Measurements from ENCODE around the gene FHIT. TPM values are rescaled to one million over a fixed set of nuclear protein-coding genes. Genes with fewer than 3 reads are reported as not detected.

Gene FHIT
- polyA plus RNA-seq, 1 experiment = 0.11 TPM

DNA sequence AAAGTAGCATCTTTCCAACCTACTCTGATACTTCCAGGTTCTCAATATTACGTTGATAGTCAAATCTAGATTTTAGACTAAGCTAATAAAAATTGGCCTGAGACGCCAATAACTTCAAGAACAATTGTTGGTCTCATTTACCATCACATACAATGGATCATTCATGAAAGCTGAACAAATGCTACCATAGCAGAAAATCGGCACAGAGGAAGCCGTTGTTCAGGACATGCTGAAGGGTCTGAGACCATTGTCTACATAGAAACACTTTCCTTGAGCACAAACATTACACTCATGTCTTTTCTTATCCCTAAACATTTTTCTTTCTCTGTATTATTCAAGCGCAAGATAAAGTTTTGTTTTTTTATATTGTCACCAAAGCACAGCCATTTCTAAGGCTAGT lies 37.2 kb upstream of the FHIT start:
- CTCF ChIA-PET = no interaction called here

DNA sequence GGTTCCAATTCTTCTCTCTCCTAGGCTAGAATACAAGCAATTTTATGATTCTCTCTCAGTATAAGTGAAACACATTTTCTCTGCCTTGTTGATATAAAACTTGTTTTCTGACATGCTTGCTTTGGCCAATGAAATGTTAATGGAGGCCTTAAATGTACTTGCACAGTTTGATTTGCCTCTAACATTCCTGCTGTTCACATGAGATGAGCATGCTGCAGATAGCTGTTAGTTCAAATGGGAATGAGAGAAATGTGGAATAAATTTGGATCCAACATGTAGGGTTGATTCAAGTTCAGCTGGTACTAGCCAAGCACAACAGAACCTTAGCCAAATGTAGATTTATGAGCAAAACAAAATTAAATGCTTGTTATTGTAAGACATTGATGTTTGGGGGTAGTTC lies 32.6 kb upstream of the FHIT start:
- no peaks in the 10 kb centered on the region for H3K27me3 ChIP-seq (ENCODE audit: control insufficient read depth, insufficient read depth, low read length)
- ChIA-PET POLR2A (no interaction called here), CTCF (no interaction called here)
- no peaks in the 10 kb centered on the region for H3K36me3 ChIP-seq (ENCODE audit: control insufficient read depth, insufficient read depth, low read length)
- TF ChIP-seq, protein P1, sequence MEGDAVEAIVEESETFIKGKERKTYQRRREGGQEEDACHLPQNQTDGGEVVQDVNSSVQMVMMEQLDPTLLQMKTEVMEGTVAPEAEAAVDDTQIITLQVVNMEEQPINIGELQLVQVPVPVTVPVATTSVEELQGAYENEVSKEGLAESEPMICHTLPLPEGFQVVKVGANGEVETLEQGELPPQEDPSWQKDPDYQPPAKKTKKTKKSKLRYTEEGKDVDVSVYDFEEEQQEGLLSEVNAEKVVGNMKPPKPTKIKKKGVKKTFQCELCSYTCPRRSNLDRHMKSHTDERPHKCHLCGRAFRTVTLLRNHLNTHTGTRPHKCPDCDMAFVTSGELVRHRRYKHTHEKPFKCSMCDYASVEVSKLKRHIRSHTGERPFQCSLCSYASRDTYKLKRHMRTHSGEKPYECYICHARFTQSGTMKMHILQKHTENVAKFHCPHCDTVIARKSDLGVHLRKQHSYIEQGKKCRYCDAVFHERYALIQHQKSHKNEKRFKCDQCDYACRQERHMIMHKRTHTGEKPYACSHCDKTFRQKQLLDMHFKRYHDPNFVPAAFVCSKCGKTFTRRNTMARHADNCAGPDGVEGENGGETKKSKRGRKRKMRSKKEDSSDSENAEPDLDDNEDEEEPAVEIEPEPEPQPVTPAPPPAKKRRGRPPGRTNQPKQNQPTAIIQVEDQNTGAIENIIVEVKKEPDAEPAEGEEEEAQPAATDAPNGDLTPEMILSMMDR (IDR thresholded peaks at IDR 0.05; ENCODE audit: insufficient read depth, low read depth, low read length) = no peak
- DNase-seq (ENCODE audit: low read depth) = no peak
- no peak overlapping the region for H3K4me3 ChIP-seq (ENCODE audit: low read depth, low read length)

More for the DNA sequence above, 37.2 kb upstream of the FHIT start:
- Histone ChIP-seq H3K4me3 (ENCODE audit: low read depth, low read length) (no peak overlapping the region), H3K36me3 (ENCODE audit: control insufficient read depth, insufficient read depth, low read length) (no peaks in the 10 kb centered on the region), H3K27me3 (ENCODE audit: control insufficient read depth, insufficient read depth, low read length) (no peaks in the 10 kb centered on the region)
- TF ChIP-seq, protein P1 (IDR thresholded peaks at IDR 0.05; ENCODE audit: insufficient read depth, low read depth, low read length) = no peak
- no peak for DNase-seq (ENCODE audit: low read depth)
- POLR2A ChIA-PET = no interaction called here

GRCh38 chr3:61278713-61279112 lies 27.5 kb upstream of the FHIT start:
- TF ChIP-seq, protein P1 (IDR thresholded peaks at IDR 0.05; ENCODE audit: insufficient read depth, low read depth, low read length) = no peak
- CTCF ChIA-PET = no interaction called here
- Histone ChIP-seq H3K4me3 (ENCODE audit: low read depth, low read length) (no peak overlapping the region), H3K36me3 (ENCODE audit: control insufficient read depth, insufficient read depth, low read length) (no peaks in the 10 kb centered on the region), H3K27me3 (ENCODE audit: control insufficient read depth, insufficient read depth, low read length) (no peaks in the 10 kb centered on the region)
- DNase-seq (ENCODE audit: low read depth) = no peak
- POLR2A ChIA-PET = no interaction called here

DNA sequence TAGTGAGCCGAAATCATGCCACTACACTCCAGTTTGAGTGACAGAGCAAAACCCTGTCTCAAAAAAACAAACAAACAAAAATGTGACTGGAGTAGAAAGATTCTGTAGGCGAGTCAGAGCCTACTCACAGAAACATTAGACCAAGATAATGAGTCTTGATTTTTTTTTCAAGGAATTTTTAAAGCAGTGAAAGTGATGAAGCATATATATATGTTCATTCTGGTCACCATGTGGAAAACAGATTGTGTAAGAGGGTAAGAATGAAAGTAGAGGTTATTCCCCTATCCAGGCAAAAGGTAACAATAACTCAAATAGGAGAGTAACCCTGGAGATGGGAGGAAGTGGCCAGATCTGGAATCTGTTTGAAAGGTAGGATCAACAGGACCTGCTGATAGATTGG lies 26.2 kb upstream of the FHIT start:
- no peak overlapping the region for H3K4me3 ChIP-seq (ENCODE audit: low read depth, low read length)
- no peak for DNase-seq (ENCODE audit: low read depth)
- no peaks in the 10 kb centered on the region for H3K36me3 ChIP-seq (ENCODE audit: control insufficient read depth, insufficient read depth, low read length)
- TF ChIP-seq, protein P1 (IDR thresholded peaks at IDR 0.05; ENCODE audit: insufficient read depth, low read depth, low read length) = no peak
- ChIA-PET CTCF (no interaction called here), POLR2A (no interaction called here)
- no peaks in the 10 kb centered on the region for H3K27me3 ChIP-seq (ENCODE audit: control insufficient read depth, insufficient read depth, low read length)

DNA sequence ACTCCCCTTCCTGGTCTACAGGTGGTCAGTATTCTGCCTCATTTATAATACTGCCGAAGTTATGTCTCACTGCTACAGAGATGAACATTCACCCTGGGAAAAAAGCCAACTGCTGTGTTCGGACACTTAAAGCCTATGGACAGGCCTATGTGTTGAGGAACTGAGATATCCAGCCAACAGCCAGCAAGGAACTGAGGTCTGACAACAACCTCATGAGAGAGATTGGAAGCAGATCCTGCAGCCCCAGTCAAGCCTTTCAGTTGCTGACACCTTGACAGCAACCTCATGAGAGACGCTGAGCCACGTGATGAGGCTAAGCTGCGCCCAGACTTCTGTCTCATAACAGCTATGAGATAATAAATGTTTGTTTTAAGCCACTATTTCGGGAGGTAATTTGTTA lies 18.2 kb upstream of the FHIT start:
- no peak overlapping the region for H3K4me3 ChIP-seq (ENCODE audit: low read depth, low read length)
- no peaks in the 10 kb centered on the region for H3K36me3 ChIP-seq (ENCODE audit: control insufficient read depth, insufficient read depth, low read length)
- H3K27me3 ChIP-seq (ENCODE audit: control insufficient read depth, insufficient read depth, low read length) = no peaks in the 10 kb centered on the region
- ChIA-PET CTCF (interaction anchor here (0.6 kb wide), 1 partner anchor 72 kb away, joined by 3 read pairs; no protein-coding TSS in a partner anchor), POLR2A (no interaction called here)
- TF ChIP-seq, protein P1 (IDR thresholded peaks at IDR 0.05; ENCODE audit: insufficient read depth, low read depth, low read length) = no peak
- no peak for DNase-seq (ENCODE audit: low read depth)

Data from BJ (cell line).